NCI-H1105 (cell line): ENCODE measurements around the gene KCTD6.

Source experiments
- DNase-seq: peaks from one replicate; lab custom pipeline; 2025; lab: John Stamatoyannopoulos, UW

KCTD6 gene

DNA sequence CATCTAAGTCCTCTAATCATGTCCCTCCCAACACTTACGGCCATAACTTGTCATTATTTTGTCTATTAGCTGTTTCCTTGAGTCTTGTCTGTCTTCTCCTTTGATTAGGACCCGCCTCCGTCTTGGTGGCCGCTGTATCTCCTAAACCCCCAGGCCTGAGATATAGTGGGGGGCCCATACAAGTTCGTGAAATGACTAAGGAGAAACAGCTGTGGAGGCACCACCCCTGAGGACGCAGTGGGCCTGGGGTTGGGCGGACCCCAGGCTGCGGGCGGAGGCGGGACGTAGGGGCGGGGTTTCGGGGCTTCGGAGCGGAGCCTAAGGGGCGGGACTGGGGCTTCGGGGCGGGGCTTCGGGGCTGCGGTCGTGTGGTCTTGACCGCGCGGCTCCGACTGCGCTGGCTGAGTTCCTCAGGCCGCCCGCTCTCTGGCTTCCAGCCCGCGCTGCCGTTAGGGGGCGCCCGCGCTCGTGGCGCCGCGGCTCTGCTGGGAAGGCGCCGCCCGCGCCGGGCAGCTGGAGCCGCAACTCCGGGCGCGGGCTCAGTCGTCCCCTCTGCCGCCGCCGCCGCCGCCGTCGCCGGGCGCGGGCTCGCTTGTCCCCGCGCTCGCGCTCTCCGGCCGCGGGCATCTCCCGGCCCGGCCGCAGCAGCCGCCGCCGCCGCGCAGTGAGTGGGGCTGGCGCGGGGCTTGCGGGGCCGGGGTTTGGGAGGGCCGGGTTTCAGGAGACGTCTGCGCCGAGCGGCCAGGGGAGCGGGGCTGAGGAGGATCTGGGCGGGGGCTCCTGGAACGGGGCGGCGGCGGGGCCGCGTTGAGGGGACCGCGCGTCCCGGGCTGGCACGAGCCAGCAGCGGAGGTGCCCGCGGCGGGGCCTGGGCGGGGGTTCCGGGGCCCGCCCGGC lies at the start of gene KCTD6:
Gene KCTD6 (plus strand): TSS at position 591 of the 897 bp plus-strand sequence. CDS start 6,660 bp downstream, outside the sequence.
- peak; percentile 70 for DNase-seq

DNA sequence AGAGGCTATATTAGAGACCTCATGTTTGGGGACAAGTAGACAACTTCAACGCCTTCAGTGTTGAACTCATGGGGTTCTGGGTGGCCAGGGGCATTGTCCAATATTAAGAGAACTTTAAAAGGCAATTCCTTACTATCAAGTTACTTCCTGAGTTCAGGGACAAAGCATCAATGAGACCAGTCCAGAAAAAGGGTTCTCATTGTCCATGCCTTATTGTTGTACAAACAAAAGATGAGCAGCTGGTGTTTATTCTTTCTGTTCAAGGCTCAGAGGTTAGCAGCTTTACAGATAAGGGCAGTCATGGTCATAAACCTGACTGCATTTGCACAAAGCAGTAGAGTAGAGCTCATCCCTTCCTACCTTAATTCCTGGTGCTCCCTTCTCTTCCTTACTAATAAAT lies 39.7 kb upstream of the KCTD6 start:
- no peak for DNase-seq

DNA sequence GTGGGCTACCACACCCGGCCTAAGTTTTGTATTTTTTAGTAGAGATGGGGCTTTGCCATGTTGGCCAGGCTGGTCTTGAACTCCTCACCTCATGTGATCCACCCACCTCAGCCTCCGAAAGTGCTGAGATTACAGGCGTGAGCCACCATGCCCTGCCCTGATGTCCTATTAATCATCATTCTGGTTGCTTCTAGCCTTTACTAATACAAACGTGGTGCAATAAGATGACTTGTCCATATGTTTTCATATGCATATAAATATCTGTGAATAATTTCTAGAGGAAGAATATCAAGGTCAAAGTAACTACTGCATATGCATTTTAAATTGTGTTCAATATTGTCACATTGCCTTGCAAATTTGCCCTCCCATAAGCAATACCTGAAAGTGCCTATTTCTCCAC lies 32.7 kb upstream of the KCTD6 start:
- no peak for DNase-seq

GRCh38 chr3:58462829-58463180 lies 29.1 kb upstream of the KCTD6 start:
- DNase-seq = no peak

DNA sequence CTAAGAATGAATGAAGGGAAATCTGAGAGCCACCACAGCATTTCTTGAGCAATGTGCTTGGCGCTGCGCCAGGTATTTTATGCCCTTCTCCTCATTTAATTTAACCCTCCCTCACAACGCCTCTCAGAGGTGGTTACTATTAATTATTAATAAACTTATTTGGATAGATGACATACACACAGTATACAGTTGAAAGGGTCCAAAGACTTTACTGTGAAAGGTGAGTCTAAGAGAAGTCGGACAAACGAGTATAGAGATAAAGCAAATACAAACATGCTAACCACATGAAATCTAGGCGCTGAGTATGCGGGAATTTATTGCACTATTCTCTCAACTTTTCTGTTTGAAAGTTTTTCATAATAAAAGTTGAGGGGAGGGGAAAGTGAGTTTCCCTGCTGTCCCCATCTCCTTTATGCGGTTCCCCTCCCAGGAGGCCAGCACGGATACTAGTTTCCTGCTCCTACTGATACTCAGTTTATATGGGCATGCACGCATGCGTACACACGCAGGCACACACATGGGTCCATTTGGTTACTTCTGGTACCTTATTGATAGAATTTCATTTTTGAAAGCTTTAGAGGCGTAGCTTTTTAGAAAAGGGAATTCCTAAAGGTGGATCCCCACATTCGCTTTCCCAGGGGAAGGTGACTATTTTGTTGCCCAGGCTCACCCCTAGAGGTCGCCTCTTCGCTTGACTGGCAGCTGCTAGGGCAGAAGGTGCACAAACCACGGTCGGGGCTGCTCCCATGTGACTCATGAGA lies 28.5 kb upstream of the KCTD6 start:
- peak; percentile 7 for DNase-seq

DNA sequence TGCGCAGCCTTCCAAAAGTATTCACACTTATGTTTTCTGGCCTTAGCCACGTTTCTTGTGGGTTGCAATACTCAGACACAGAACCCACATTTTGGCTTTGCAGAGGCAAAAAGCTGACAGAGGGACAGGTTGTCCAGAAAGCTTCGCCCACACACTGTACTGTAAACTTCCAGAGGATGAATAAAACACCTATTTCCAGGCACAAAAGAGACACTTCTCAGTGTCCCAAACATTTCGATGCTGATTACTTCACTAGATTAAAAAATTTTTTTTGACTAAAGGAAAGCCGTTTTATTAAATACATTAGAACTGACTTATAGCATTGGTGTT lies 28.0 kb upstream of the KCTD6 start:
- DNase-seq = no peak

DNA sequence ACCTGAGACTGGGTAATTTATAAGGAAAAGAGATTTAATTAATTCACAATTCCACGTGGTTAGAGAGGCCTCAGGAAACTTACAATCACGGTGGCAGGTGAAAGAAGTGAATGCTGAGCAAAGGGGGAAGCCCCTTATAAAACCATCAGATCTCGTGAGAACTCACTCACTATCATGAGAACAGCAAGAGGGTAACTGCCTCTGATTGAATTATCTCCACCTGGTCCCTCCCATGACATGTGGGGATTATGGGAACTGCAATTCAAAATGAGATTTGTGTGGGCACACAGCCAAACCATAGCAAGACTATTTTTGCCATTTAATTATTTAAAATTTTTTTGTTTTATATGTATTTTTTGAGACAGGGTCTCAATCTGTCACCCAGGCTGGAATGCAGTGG lies 27.0 kb upstream of the KCTD6 start:
- DNase-seq = no peak

- DNase-seq = no peak
Measured at GRCh38 chr3:58466899-58467563, 24.9 kb upstream of the KCTD6 start.

- DNase-seq = no peak
Measured at GRCh38 chr3:58469096-58469495, 22.8 kb upstream of the KCTD6 start.

DNA sequence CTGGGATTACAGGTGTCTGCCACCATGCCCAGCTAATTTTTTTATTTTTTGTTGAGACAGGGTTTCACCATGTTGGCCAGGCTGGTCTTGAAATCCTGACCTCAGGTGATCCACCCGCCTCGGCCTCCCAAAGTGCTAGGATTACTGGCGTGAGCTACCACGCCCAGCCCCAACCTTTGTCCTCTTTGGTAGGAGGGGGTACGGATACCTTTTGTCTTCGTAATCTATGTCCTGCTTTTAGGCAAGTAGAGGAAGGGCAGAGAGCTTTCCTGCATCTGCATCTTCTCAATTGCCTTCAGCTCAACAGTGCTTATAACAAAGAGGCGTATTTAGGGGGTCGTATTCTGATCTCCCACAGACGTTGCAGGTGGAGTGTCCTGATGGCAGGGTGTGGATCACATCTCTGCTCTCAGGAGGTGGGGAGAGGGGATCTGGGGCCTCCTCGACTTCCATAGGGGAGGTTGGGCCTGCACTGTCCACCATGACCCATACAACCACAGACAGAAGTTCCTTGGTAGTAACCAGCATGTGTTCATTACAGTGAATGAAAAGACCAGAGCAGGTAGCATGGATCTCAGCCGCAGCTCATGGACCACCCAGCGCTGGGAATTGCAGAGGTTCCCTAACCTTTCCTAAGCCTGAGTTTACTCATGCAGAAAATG lies 21.4 kb upstream of the KCTD6 start:
- DNase-seq = no peak

GRCh38 chr3:58471025-58471887 lies 20.6 kb upstream of the KCTD6 start:
- peak; percentile 1 for DNase-seq

DNA sequence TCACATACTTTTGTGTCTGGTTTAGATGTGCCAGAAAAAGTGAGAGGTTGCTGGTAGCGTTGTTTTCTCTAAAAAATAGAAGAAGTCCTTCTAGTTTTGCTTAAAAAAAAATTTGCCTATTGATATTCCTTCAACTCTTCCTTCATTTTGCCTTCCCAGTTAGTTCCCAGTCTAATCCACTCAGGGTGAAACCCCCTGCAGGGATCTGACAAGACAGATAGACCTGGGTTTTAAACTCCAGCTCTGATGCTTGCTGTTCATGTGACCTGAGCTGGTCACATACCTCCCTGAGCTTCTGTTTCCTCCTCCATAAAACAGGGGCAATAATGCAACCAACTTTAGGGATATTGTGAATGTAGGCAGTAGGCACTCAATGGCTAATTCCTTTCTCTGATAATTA lies 18.6 kb upstream of the KCTD6 start:
- DNase-seq = no peak

GRCh38 chr3:58474348-58474911 lies 17.5 kb upstream of the KCTD6 start:
- no peak for DNase-seq

GRCh38 chr3:58474967-58475578 lies 16.8 kb upstream of the KCTD6 start:
- no peak for DNase-seq

GRCh38 chr3:58478781-58479180 lies 13.1 kb upstream of the KCTD6 start:
- DNase-seq = no peak

DNA sequence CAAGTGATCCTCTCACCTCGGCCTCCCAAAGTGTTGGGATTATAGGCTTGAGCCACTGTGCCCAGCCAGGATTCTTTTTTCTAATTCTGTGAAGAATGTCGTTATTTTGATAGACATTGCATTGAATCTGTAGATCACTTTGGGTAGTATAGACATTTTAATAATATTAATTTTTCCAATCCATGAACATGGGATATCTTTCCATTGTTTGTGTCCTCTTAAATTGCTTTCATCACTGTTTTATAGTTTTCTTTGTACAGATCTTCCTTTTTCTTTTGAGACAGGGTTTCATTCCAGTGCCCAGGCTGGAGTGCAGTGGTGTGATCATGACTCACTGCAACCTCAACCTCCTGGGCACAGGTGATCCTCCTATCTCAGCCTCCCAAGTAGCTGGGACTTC lies 11.6 kb upstream of the KCTD6 start:
- DNase-seq = no peak

GRCh38 chr3:58482917-58483636 lies 8.8 kb upstream of the KCTD6 start:
- peak; percentile 24 for DNase-seq

GRCh38 chr3:58484045-58484721 lies 7.7 kb upstream of the KCTD6 start:
- no peak for DNase-seq

DNA sequence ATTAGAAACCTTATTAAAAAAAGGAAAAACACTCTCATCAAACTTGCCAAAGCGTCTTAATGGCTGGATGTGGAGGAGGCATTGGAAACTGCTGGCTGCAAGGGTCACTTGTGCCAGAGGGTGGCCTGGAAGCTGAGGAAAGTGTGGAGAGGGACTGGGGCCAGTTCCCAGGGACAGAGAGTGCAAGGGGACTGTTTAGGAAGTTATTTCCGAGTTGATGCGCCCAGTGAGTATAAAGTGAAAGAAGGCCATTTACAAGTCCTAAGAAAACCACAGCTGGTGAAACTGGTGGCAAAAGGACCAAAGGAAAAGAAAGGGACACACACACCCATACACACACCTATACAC lies 7.2 kb upstream of the KCTD6 start:
- no peak for DNase-seq
